Measurements from ENCODE around the gene HPF1. TPM values are rescaled to one million over a fixed set of nuclear protein-coding genes. Genes with fewer than 3 reads are reported as not detected.
A peak's percentile ranks its signal among the peaks of the same experiment; 100 is the strongest.

The HPF1 gene
- total and polyA plus RNA-seq, 2 of the 13 experiments (the other 11 are each of a cell fraction or from before 2014, with no cell fraction given): 5.1 to 14.8 TPM

- TF ChIP-seq ZIK1 (CRISPR knock-in tag; IDR thresholded peaks at IDR 0.05; ENCODE audit: borderline replicate concordance, low read depth): no peak
- TF ChIP-seq ZSCAN30 (CRISPR knock-in tag; IDR thresholded peaks at IDR 0.05): no peak
- peak; percentile 80; the same call in 1 of the 2 replicates for TF ChIP-seq LCORL (IDR thresholded peaks at IDR 0.05)
- peak; percentile 80; the same call in 1 of the 2 replicates for TF ChIP-seq LCORL (CRISPR knock-in tag; IDR thresholded peaks at IDR 0.05)
- no peak for TF ChIP-seq CEBPB (IDR thresholded peaks at IDR 0.05; ENCODE audit: borderline replicate concordance, low read depth, low read length)
- no peak for TF ChIP-seq NR2F1 (CRISPR knock-in tag; IDR thresholded peaks at IDR 0.05)
- no peak for TF ChIP-seq NCOA1 (CRISPR knock-in tag; IDR thresholded peaks at IDR 0.05)
- TF ChIP-seq, protein P1, sequence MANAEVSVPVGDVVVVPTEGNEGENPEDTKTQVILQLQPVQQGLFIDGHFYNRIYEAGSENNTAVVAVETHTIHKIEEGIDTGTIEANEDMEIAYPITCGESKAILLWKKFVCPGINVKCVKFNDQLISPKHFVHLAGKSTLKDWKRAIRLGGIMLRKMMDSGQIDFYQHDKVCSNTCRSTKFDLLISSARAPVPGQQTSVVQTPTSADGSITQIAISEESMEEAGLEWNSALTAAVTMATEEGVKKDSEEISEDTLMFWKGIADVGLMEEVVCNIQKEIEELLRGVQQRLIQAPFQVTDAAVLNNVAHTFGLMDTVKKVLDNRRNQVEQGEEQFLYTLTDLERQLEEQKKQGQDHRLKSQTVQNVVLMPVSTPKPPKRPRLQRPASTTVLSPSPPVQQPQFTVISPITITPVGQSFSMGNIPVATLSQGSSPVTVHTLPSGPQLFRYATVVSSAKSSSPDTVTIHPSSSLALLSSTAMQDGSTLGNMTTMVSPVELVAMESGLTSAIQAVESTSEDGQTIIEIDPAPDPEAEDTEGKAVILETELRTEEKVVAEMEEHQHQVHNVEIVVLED (CRISPR knock-in tag; IDR thresholded peaks at IDR 0.05; ENCODE audit: borderline replicate concordance): peak; percentile 76
- TF ChIP-seq ZFP37 (CRISPR knock-in tag; IDR thresholded peaks at IDR 0.05; ENCODE audit: borderline replicate concordance): no peak
- TF ChIP-seq ZNF782 (CRISPR knock-in tag; IDR thresholded peaks at IDR 0.05; ENCODE audit: borderline replicate concordance): peak; percentile 29; the same call in 1 of the 2 replicates
- TF ChIP-seq HMG20B (CRISPR knock-in tag; conservative IDR thresholded peaks at IDR 0.05): no peak
- no peak for TF ChIP-seq ZSCAN12 (CRISPR knock-in tag; IDR thresholded peaks at IDR 0.05)
- TF ChIP-seq FOXP1 (IDR thresholded peaks at IDR 0.05): no peak
- TF ChIP-seq FOXP1 (CRISPR knock-in tag; IDR thresholded peaks at IDR 0.05): no peak
- TF ChIP-seq ZNF280B (CRISPR knock-in tag; IDR thresholded peaks at IDR 0.05; ENCODE audit: borderline replicate concordance): peak; percentile 61; the same call in 1 of the 2 replicates
- TF ChIP-seq ZNF766 (CRISPR knock-in tag; IDR thresholded peaks at IDR 0.05; ENCODE audit: borderline replicate concordance): no peak
- TF ChIP-seq, protein P2, sequence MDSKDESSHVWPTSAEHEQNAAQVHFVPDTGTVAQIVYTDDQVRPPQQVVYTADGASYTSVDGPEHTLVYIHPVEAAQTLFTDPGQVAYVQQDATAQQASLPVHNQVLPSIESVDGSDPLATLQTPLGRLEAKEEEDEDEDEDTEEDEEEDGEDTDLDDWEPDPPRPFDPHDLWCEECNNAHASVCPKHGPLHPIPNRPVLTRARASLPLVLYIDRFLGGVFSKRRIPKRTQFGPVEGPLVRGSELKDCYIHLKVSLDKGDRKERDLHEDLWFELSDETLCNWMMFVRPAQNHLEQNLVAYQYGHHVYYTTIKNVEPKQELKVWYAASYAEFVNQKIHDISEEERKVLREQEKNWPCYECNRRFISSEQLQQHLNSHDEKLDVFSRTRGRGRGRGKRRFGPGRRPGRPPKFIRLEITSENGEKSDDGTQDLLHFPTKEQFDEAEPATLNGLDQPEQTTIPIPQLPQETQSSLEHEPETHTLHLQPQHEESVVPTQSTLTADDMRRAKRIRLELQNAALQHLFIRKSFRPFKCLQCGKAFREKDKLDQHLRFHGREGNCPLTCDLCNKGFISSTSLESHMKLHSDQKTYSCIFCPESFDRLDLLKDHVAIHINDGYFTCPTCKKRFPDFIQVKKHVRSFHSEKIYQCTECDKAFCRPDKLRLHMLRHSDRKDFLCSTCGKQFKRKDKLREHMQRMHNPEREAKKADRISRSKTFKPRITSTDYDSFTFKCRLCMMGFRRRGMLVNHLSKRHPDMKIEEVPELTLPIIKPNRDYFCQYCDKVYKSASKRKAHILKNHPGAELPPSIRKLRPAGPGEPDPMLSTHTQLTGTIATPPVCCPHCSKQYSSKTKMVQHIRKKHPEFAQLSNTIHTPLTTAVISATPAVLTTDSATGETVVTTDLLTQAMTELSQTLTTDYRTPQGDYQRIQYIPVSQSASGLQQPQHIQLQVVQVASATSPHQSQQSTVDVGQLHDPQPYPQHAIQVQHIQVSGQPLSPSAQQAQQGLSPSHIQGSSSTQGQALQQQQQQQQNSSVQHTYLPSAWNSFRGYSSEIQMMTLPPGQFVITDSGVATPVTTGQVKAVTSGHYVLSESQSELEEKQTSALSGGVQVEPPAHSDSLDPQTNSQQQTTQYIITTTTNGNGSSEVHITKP (CRISPR knock-in tag; IDR thresholded peaks at IDR 0.05; ENCODE audit: low read depth): peak; percentile 23; the same call in 1 of the 2 replicates
- peak; percentile 54; the same call in 1 of the 2 replicates for TF ChIP-seq ETV5 (CRISPR knock-in tag; IDR thresholded peaks at IDR 0.05; ENCODE audit: borderline replicate concordance)
- no peak for TF ChIP-seq SOX6 (IDR thresholded peaks at IDR 0.05)
- peak; percentile 69 for TF ChIP-seq SOX6 (CRISPR knock-in tag; IDR thresholded peaks at IDR 0.05)
- TF ChIP-seq ZNF557 (CRISPR knock-in tag; IDR thresholded peaks at IDR 0.05): no peak
- no peak for TF ChIP-seq ZNF33A (CRISPR knock-in tag; IDR thresholded peaks at IDR 0.05; ENCODE audit: borderline replicate concordance)
- no peak for TF ChIP-seq TCF7L2 (IDR thresholded peaks at IDR 0.05; ENCODE audit: low read depth, low read length)
Observed at GRCh38 chr4:169757575-169758184, at the start of gene HPF1 (continued).

Measured in HepG2 (cell line).